SU-DHL-6 (cell line): ENCODE results near the gene RAB27B.

Experiments used
- EZH2phosphoT487 ChIP-seq: fragments of 200-600 bp; sonication (generic), shearing (Covaris generic); conservative IDR thresholded peaks from 2 replicates; pipeline ENCODE4 v1.6.1; 2018; ENCODE audit warnings: mild to moderate bottlenecking, antibody characterized with exemption, low read length, moderate library complexity, mixed read lengths
- TF ChIP-seq, protein P1 (sequence below): fragments of 200-600 bp; sonication (generic); IDR thresholded peaks from one replicate; pipeline ENCODE4 v1.5.1; 2017; ENCODE audit warnings: antibody characterized with exemption, mild to moderate bottlenecking, low read length, moderate library complexity; ENCODE audit not compliant: insufficient read depth, poor library complexity, severe bottlenecking

DNA sequence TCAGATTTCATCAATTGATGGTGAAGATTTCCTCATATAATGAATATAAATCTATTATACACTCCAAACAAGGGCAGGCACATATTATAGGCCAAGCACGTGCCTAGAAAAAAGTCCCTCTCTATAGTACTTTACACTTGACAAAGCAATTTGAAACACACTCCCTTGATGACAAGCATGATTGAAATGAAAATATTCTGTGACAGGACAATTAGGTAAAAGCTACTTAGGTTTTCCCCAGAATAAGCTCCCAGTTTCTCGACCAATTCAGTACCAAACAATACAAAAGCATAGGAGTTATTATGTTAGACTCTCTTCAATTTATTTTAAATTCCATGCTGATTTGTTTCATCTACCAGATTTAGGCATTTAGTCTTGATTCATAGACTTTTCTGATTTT is 83.3 kb downstream of the RAB27B start:
- TF ChIP-seq, protein P1, sequence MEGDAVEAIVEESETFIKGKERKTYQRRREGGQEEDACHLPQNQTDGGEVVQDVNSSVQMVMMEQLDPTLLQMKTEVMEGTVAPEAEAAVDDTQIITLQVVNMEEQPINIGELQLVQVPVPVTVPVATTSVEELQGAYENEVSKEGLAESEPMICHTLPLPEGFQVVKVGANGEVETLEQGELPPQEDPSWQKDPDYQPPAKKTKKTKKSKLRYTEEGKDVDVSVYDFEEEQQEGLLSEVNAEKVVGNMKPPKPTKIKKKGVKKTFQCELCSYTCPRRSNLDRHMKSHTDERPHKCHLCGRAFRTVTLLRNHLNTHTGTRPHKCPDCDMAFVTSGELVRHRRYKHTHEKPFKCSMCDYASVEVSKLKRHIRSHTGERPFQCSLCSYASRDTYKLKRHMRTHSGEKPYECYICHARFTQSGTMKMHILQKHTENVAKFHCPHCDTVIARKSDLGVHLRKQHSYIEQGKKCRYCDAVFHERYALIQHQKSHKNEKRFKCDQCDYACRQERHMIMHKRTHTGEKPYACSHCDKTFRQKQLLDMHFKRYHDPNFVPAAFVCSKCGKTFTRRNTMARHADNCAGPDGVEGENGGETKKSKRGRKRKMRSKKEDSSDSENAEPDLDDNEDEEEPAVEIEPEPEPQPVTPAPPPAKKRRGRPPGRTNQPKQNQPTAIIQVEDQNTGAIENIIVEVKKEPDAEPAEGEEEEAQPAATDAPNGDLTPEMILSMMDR = no peak
- no peak for TF ChIP-seq EZH2phosphoT487
